Measurements from ENCODE around the gene ZNF823.

The ZNF823 gene

DNA sequence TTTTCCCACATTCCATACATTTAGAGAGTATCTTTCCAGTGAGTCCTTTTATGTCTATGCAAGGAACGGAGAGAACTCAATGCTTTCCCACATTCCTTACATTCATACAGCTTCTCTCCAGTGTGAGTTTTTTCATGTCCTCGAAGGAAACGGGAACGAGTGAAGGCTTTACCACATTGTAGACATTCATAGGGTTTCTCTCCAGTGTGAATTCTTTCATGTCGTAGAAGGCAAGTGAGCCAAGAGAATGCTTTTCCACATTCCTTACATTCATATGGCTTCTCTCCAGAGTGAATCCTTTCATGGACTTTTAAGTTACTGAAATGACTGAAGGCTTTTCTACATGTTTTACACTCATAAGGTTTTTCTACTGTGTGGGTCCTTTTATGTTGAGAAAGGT is 17.1 kb downstream of the ZNF823 start:
- peaks cover 76% of the 10 kb centered on the region for H3K36me3 ChIP-seq (replicated peaks; ENCODE audit: low read depth, low read length)
- H3K27me3 ChIP-seq (ENCODE audit: low read depth, low read length), result no peaks in the 10 kb centered on the region
- no peaks in the 10 kb centered on the region for H4K20me1 ChIP-seq (ENCODE audit: insufficient read depth, low read length)
- H3K79me2 ChIP-seq (ENCODE audit: low read length), result peaks cover 14% of the 10 kb centered on the region
- H3K4me1 ChIP-seq (ENCODE audit: low read length), result peaks cover 4% of the 10 kb centered on the region; the same call in 1 of the 2 replicates
- no peak for TF ChIP-seq EZH2phosphoT487 (IDR thresholded peaks at IDR 0.05; ENCODE audit: low read depth)
- TF ChIP-seq, protein P1, sequence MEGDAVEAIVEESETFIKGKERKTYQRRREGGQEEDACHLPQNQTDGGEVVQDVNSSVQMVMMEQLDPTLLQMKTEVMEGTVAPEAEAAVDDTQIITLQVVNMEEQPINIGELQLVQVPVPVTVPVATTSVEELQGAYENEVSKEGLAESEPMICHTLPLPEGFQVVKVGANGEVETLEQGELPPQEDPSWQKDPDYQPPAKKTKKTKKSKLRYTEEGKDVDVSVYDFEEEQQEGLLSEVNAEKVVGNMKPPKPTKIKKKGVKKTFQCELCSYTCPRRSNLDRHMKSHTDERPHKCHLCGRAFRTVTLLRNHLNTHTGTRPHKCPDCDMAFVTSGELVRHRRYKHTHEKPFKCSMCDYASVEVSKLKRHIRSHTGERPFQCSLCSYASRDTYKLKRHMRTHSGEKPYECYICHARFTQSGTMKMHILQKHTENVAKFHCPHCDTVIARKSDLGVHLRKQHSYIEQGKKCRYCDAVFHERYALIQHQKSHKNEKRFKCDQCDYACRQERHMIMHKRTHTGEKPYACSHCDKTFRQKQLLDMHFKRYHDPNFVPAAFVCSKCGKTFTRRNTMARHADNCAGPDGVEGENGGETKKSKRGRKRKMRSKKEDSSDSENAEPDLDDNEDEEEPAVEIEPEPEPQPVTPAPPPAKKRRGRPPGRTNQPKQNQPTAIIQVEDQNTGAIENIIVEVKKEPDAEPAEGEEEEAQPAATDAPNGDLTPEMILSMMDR (IDR thresholded peaks at IDR 0.05; ENCODE audit: low read depth, low read length), result no peak
- H3K9me3 ChIP-seq (ENCODE audit: insufficient read depth, low read length), result peaks cover 29% of the 10 kb centered on the region; the same call in 1 of the 2 replicates
- H3K27ac ChIP-seq (ENCODE audit: low read length), result no peak overlapping the region
- H2AFZ ChIP-seq (ENCODE audit: low read depth, low read length), result no peak overlapping the region
- H3K9ac ChIP-seq (ENCODE audit: low read length), result no peak overlapping the region
- no peak overlapping the region for H3K4me3 ChIP-seq (ENCODE audit: low read length)
- no peak overlapping the region for H3K4me2 ChIP-seq (ENCODE audit: low read length)

DNA sequence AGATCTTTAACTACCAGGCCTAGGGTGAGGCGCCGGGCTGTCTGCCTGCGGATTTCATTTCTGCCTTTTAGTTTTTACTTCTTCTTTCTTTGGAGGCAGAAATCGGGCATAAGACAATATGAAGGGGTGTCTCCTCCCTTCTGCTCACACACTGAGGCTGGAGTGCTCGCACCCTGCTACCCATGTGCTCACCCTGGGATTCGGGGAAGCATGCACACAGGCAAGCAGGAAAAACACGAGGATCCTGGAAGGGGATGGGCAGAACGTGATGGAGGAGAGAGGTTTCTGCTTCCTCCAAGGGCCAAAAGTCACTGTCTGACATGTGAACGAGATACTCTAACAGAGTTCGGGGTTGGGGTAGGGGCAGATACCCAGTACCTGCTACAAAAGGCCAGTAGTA is 28.4 kb downstream of the ZNF823 start:
- H3K9me3 ChIP-seq (ENCODE audit: insufficient read depth, low read length), result no peaks in the 10 kb centered on the region
- H2AFZ ChIP-seq (ENCODE audit: low read depth, low read length), result peak overlapping the region; percentile 15; the same call in 1 of the 2 replicates
- no peak for TF ChIP-seq EZH2phosphoT487 (IDR thresholded peaks at IDR 0.05; ENCODE audit: low read depth)
- TF ChIP-seq, protein P1 (IDR thresholded peaks at IDR 0.05; ENCODE audit: low read depth, low read length), result no peak
- peak overlapping the region; percentile 37 for H3K4me3 ChIP-seq (ENCODE audit: low read length)
- H3K79me2 ChIP-seq (ENCODE audit: low read length), result no peaks in the 10 kb centered on the region
- peaks cover 25% of the 10 kb centered on the region for H3K36me3 ChIP-seq (replicated peaks; ENCODE audit: low read depth, low read length)
- H4K20me1 ChIP-seq (ENCODE audit: insufficient read depth, low read length), result no peaks in the 10 kb centered on the region
- H3K27ac ChIP-seq (ENCODE audit: low read length), result peak overlapping the region; percentile 99
- peaks cover 54% of the 10 kb centered on the region for H3K4me1 ChIP-seq (ENCODE audit: low read length)
- H3K9ac ChIP-seq (ENCODE audit: low read length), result peak overlapping the region; percentile 56
- H3K27me3 ChIP-seq (ENCODE audit: low read depth, low read length), result no peaks in the 10 kb centered on the region; the same call in 1 of the 2 replicates
- peak overlapping the region; percentile 59 for H3K4me2 ChIP-seq (ENCODE audit: low read length)

DNA sequence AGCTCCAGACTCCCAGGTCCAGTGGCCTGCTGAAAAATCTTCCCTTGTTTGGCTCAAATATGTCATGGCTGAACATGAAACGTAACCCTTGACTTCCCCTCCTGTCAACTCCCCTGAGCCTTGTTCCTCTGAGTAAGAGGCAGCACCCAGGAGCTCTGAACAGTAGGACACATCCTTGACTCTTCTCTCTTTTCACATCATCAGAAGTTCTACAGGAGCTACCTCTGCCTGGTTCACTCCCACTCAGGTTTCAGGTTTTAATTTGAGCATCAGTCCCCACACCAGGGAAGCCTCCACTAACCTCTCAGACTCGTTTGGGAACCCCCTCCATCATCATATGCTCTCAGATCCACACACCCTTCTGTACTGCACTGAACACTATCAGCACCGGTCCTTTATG is 30.3 kb downstream of the ZNF823 start:
- Histone ChIP-seq H3K79me2 (ENCODE audit: low read length) (no peaks in the 10 kb centered on the region), H3K4me1 (ENCODE audit: low read length) (peaks cover 54% of the 10 kb centered on the region), H2AFZ (ENCODE audit: low read depth, low read length) (no peak overlapping the region), H3K27me3 (ENCODE audit: low read depth, low read length) (no peaks in the 10 kb centered on the region; the same call in 1 of the 2 replicates), H3K27ac (ENCODE audit: low read length) (peak overlapping the region; percentile 99), H3K4me3 (ENCODE audit: low read length) (no peak overlapping the region), H4K20me1 (ENCODE audit: insufficient read depth, low read length) (no peaks in the 10 kb centered on the region), H3K36me3 (replicated peaks; ENCODE audit: low read depth, low read length) (peaks cover 25% of the 10 kb centered on the region), H3K4me2 (ENCODE audit: low read length) (peak overlapping the region; percentile 5), H3K9me3 (ENCODE audit: insufficient read depth, low read length) (no peaks in the 10 kb centered on the region), H3K9ac (ENCODE audit: low read length) (no peak overlapping the region; the same call in 1 of the 2 replicates)
- TF ChIP-seq, protein P1 (IDR thresholded peaks at IDR 0.05; ENCODE audit: low read depth, low read length), result no peak
- TF ChIP-seq EZH2phosphoT487 (IDR thresholded peaks at IDR 0.05; ENCODE audit: low read depth), result no peak

DNA sequence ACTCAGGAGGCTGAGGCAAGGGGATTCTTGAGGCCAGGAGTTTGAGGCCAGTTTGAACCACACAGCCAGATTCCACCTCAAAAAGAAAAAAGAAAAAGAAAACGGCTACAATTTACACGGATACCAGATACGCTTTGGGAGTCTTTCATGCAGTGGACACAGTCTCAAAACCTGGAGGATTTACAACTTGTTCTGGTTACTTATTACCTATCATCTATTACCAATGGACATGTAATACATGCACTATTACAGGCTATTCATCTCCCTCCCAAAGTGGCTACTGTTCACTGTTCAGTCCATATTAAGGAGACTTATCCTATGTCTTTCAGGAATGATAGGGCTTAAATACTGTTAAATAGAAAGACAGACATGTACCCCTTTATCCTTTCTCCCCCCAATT is 33.3 kb downstream of the ZNF823 start:
- Histone ChIP-seq H3K27ac (ENCODE audit: low read length) (no peak overlapping the region), H3K4me1 (ENCODE audit: low read length) (peaks cover 32% of the 10 kb centered on the region), H3K4me3 (ENCODE audit: low read length) (no peak overlapping the region), H2AFZ (ENCODE audit: low read depth, low read length) (no peak overlapping the region), H3K9me3 (ENCODE audit: insufficient read depth, low read length) (no peaks in the 10 kb centered on the region), H3K36me3 (replicated peaks; ENCODE audit: low read depth, low read length) (peaks cover 12% of the 10 kb centered on the region), H3K79me2 (ENCODE audit: low read length) (no peaks in the 10 kb centered on the region), H4K20me1 (ENCODE audit: insufficient read depth, low read length) (no peaks in the 10 kb centered on the region), H3K27me3 (ENCODE audit: low read depth, low read length) (no peaks in the 10 kb centered on the region; the same call in 1 of the 2 replicates), H3K4me2 (ENCODE audit: low read length) (no peak overlapping the region), H3K9ac (ENCODE audit: low read length) (no peak overlapping the region)
- no peak for TF ChIP-seq EZH2phosphoT487 (IDR thresholded peaks at IDR 0.05; ENCODE audit: low read depth)
- TF ChIP-seq, protein P1 (IDR thresholded peaks at IDR 0.05; ENCODE audit: low read depth, low read length), result no peak

All from OCI-LY3 (cell line).